Neural progenitor cell (in vitro differentiated cells): Measurements from ENCODE around the gene SCYGR5. TPM values are rescaled to one million over a fixed set of nuclear protein-coding genes. Genes with fewer than 3 reads are reported as not detected.

Experiments
- DNase-seq: peaks from one replicate; pipeline ENCODE4 v3.0.0-alpha.2; 2016; ENCODE audit warnings: low spot score
- H2AFZ ChIP-seq: fragments of 200-600 bp; sonication (generic); replicated peaks from 2 replicates; pipeline ENCODE4 v1.6.1; 2016; ENCODE audit warnings: antibody characterized with exemption
- H3F3A ChIP-seq: fragments of 200-600 bp; sonication (generic); 2 replicates; pipeline ENCODE4 v1.6.1; 2016; ENCODE audit warnings: antibody characterized with exemption, low read depth
- H3K27ac ChIP-seq: fragments of 200-600 bp; sonication (generic); 2 replicates; pipeline ENCODE4 v1.5.1; 2016; ENCODE audit warnings: mild to moderate bottlenecking
- H3K27me3 ChIP-seq: fragments of 200-600 bp; sonication (generic); 2 replicates; pipeline ENCODE4 v1.6.1; 2016; ENCODE audit warnings: mild to moderate bottlenecking, moderate library complexity
- H3K36me3 ChIP-seq: fragments of 200-600 bp; sonication (generic); 2 replicates; pipeline ENCODE4 v1.5.1; 2016
- H3K4me1 ChIP-seq: fragments of 200-600 bp; sonication (generic); 2 replicates; pipeline ENCODE4 v1.6.1; 2016; ENCODE audit warnings: mixed run types
- H3K4me2 ChIP-seq: fragments of 200-600 bp; sonication (generic); 2 replicates; pipeline ENCODE4 v1.6.1; 2016
- H3K4me3 ChIP-seq: fragments of 200-600 bp; sonication (generic); 2 replicates; pipeline ENCODE4 v1.5.1; 2016
- H3K79me2 ChIP-seq: fragments of 200-600 bp; sonication (generic); 2 replicates; pipeline ENCODE4 v1.6.1; 2016; ENCODE audit warnings: low read depth
- H3K9ac ChIP-seq: fragments of 200-600 bp; sonication (generic); 2 replicates; pipeline ENCODE4 v1.6.1; 2016
- H3K9me3 ChIP-seq: fragments of 200-600 bp; sonication (generic); 2 replicates; pipeline ENCODE4 v1.5.1; 2016; ENCODE audit warnings: low read depth
- H4K20me1 ChIP-seq: fragments of 200-600 bp; sonication (generic); 2 replicates; pipeline ENCODE4 v1.6.1; 2016; ENCODE audit warnings: low read depth
- H3K27ac Mint-ChIP-seq: 3 replicates; pipeline ENCODE4 v1.8.0; 2021; ENCODE audit warnings: mixed read lengths
- H3K27me3 Mint-ChIP-seq: 2 replicates; pipeline ENCODE4 v1.8.0; 2022; ENCODE audit warnings: low read depth, mild to moderate bottlenecking, inconsistent platforms, moderate library complexity, mixed read lengths; ENCODE audit not compliant: insufficient read depth
- H3K36me3 Mint-ChIP-seq: 3 replicates; pipeline ENCODE4 v1.8.0; 2021; ENCODE audit warnings: mixed read lengths
- H3K4me1 Mint-ChIP-seq: 3 replicates; pipeline ENCODE4 v1.8.0; 2021; ENCODE audit warnings: mixed read lengths
- H3K4me3 Mint-ChIP-seq: 3 replicates; pipeline ENCODE4 v1.8.0; 2021; ENCODE audit warnings: mild to moderate bottlenecking, moderate library complexity, mixed read lengths
- H3K9me3 Mint-ChIP-seq: 3 replicates; pipeline ENCODE4 v1.8.0; 2020; ENCODE audit warnings: mixed read lengths
- CTCF ChIP-seq: fragments of 200-600 bp; sonication (generic); IDR thresholded peaks from 2 replicates; pipeline ENCODE4 v1.5.1; 2017; ENCODE audit warnings: antibody characterized with exemption, mild to moderate bottlenecking
- EZH2 ChIP-seq: fragments of 200-600 bp; sonication (generic); IDR thresholded peaks from 2 replicates; pipeline ENCODE4 v1.6.1; 2017; ENCODE audit warnings: antibody characterized with exemption, mild to moderate bottlenecking, moderate library complexity
- EZH2phosphoT487 ChIP-seq: fragments of 200-600 bp; sonication (generic); IDR thresholded peaks from 2 replicates; pipeline ENCODE4 v1.6.1; 2017; ENCODE audit warnings: antibody characterized with exemption
- total RNA-seq: library from RNA; depleted of rRNA; stranded (reverse); fragments of >200 nt; gene quantifications from 2 replicates; pipeline ENCODE4 v1.2.3, GENCODE V29; 2015; ENCODE audit warnings: low replicate concordance

Gene SCYGR5
- total RNA-seq, 1 donor from 2014 or later: not detected

DNA sequence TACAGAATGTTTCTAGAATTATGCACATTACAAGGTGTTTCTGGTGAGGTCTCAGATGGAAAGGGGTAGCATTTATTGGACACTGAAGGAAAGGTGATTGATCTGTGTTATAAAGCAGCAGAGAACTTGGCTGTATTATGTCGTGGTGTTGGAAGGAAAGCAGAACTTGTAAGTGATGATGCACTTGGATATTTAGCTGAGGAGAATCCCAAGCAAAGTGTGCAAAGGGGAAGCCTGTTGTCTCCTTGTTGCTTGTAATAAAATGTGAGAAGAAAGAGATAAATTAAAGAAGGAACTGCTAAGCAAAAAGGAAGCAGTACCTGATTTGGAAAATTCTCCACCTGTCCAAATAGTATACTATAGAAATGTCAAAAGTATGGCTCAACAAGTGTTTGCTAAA, 12.2 kb upstream of the SCYGR5 start:
- no peaks in the 10 kb centered on the region for H4K20me1 ChIP-seq
- TF ChIP-seq EZH2 (no peak), CTCF (no peak), EZH2phosphoT487 (no peak)
- H3K9me3 ChIP-seq: no peaks in the 10 kb centered on the region
- H3K27me3 Mint-ChIP-seq: no peaks in the 10 kb centered on the region
- no peaks in the 10 kb centered on the region for H3K79me2 ChIP-seq
- no peaks in the 10 kb centered on the region for H3K9me3 Mint-ChIP-seq
- DNase-seq: no peak
- no peaks in the 10 kb centered on the region for H3K36me3 Mint-ChIP-seq
- no peak overlapping the region for H3K4me2 ChIP-seq
- no peaks in the 10 kb centered on the region for H3K27me3 ChIP-seq
- H3F3A ChIP-seq: no peaks in the 10 kb centered on the region
- no peak overlapping the region for H2AFZ ChIP-seq
- no peak overlapping the region for H3K4me3 ChIP-seq
- no peak overlapping the region for H3K27ac Mint-ChIP-seq
- no peak overlapping the region for H3K9ac ChIP-seq
- H3K36me3 ChIP-seq: no peaks in the 10 kb centered on the region
- no peak overlapping the region for H3K4me3 Mint-ChIP-seq
- no peaks in the 10 kb centered on the region for H3K4me1 Mint-ChIP-seq
- H3K4me1 ChIP-seq: no peaks in the 10 kb centered on the region
- no peak overlapping the region for H3K27ac ChIP-seq

DNA sequence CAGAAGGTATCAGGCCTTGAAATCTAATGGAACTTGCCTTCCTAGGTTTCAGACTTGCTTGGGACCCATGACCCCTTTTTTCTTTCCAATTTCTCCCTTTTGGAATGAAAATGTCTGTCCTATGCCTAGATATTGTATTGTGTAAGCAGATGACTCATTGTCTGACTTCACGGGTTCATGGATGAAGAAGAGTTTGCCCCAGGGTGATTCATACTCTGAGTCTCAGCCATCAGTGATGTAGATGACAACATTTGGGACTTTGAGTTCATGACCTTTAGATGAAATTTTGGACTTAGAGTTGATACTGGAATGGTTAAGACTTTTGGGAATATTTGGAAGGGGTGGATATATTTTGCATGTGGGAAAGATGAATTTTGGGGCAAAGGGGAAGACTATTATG, 11.2 kb upstream of the SCYGR5 start:
- Mint-ChIP-seq H3K9me3 (no peaks in the 10 kb centered on the region), H3K36me3 (no peaks in the 10 kb centered on the region), H3K27me3 (no peaks in the 10 kb centered on the region), H3K4me1 (no peaks in the 10 kb centered on the region), H3K27ac (no peak overlapping the region), H3K4me3 (no peak overlapping the region)
- Histone ChIP-seq H2AFZ (no peak overlapping the region), H3K27ac (no peak overlapping the region), H3K79me2 (no peaks in the 10 kb centered on the region), H3K4me1 (no peaks in the 10 kb centered on the region), H3K9me3 (no peaks in the 10 kb centered on the region), H3F3A (no peaks in the 10 kb centered on the region), H3K36me3 (no peaks in the 10 kb centered on the region), H3K27me3 (no peaks in the 10 kb centered on the region), H4K20me1 (no peaks in the 10 kb centered on the region), H3K9ac (no peak overlapping the region), H3K4me3 (no peak overlapping the region), H3K4me2 (no peak overlapping the region)
- TF ChIP-seq CTCF (no peak), EZH2 (no peak), EZH2phosphoT487 (no peak)
- no peak for DNase-seq

DNA sequence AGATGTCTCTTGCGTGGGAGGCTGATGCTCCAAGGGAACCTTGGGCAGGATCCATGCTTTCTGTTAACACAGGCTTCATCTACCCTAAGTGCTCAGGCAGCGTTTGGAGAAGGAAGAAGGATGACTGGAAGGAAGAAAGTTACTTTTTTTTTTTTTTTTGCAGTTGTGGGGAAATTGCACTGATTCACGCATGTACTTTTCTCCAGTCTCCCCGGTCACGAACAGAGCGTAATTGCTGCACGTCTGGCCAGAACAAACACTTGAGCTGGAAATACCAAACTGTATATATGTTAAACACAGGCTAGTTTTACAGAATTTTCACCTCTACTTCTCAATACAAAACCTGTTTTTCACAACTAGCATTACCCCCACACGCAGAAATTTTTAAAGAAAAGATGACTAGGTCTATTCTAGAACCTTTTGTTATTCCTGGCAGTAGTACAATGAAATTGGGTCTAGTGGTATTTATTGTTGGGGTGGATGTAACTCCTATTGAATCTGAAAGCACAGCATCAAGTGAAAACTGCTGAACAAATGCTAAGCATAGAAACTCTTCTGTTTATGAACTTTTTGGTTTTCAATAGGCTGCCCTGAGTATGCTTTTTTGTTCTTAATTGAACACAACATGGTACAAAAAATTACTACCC, 9.3 kb upstream of the SCYGR5 start:
- no peaks in the 10 kb centered on the region for H3K27me3 Mint-ChIP-seq
- H3K4me3 Mint-ChIP-seq: no peak overlapping the region

More for the DNA sequence above, 9.3 kb upstream of the SCYGR5 start:
- TF ChIP-seq EZH2phosphoT487 (no peak), EZH2 (no peak), CTCF (no peak)
- Histone ChIP-seq H4K20me1 (no peaks in the 10 kb centered on the region), H2AFZ (no peak overlapping the region), H3K4me1 (peaks cover 10% of the 10 kb centered on the region), H3K27me3 (no peaks in the 10 kb centered on the region), H3K4me2 (no peak overlapping the region), H3K4me3 (no peak overlapping the region), H3K79me2 (no peaks in the 10 kb centered on the region), H3K36me3 (no peaks in the 10 kb centered on the region), H3F3A (no peaks in the 10 kb centered on the region), H3K9ac (no peak overlapping the region), H3K9me3 (no peaks in the 10 kb centered on the region), H3K27ac (no peak overlapping the region)
- no peaks in the 10 kb centered on the region for H3K36me3 Mint-ChIP-seq
- DNase-seq: no peak
- no peak overlapping the region for H3K27ac Mint-ChIP-seq
- peaks cover 15% of the 10 kb centered on the region for H3K4me1 Mint-ChIP-seq
- H3K9me3 Mint-ChIP-seq: no peaks in the 10 kb centered on the region
